HCT116 (cell line): ENCODE results near the gene CYREN. TPM values are rescaled to one million over a fixed set of nuclear protein-coding genes. Genes with fewer than 3 reads are reported as not detected.

ENCODE experiments used
- ATAC-seq: fragments of 200-7000 bp; cut with Tn5 transposase; 2 replicates; pipeline ENCODE4 v1.9.1; 2020; ENCODE audit warnings: mild to moderate bottlenecking, moderate library complexity
- BruUV-seq: library from RNA; stranded (reverse); fragments of 400-500 nt; replicated peaks from 2 replicates; lab custom pipeline; 2021; lab: Mats Ljungman, UMichigan
- CTCF ChIA-PET: fragments of 300-600 bp; sonication (Branson Sonifier 250); formaldehyde crosslinking; loops from one replicate; lab custom pipeline; 2021; ENCODE audit warnings: antibody characterized with exemption; lab: Charles Lee
- POLR2A ChIA-PET: fragments of 300-600, 350-600 bp; sonication (Branson Sonifier 250); formaldehyde crosslinking; loops from one replicate; lab custom pipeline; 2021; ENCODE audit warnings: antibody characterized with exemption; lab: Charles Lee
- RAD21 ChIA-PET, 2 experiments: fragments of 300-600 bp; sonication (Branson Sonifier 250); formaldehyde crosslinking; loops; one replicate each; lab custom pipeline; 2023; ENCODE audit warnings: low total read pairs in 2 of 2; ENCODE audit not compliant: uncharacterized antibody in 2 of 2, unreplicated experiment in 2 of 2, low non-redundant PET in 1 of 2; lab: Charles Lee
- DNase-seq: peaks from one replicate; pipeline ENCODE4 v3.0.0-alpha.2; 2010; ENCODE audit warnings: low read depth, low spot score
- H2AFZ ChIP-seq: fragments of 200-600 bp; shearing (Covaris generic), sonication (generic); 2 replicates; pipeline ENCODE4 v1.6.1; 2017; ENCODE audit warnings: low read depth, mixed run types, mixed read lengths, antibody characterized with exemption, low read length; ENCODE audit not compliant: poor library complexity, severe bottlenecking
- H3K27ac ChIP-seq: 2 replicates; pipeline ENCODE4 v1.5.1; 2012; ENCODE audit warnings: low read depth, low read length
- H3K27me3 ChIP-seq: fragments of 200-600 bp; sonication (generic); 2 replicates; pipeline ENCODE4 v1.6.1; 2016; ENCODE audit warnings: mixed run types, low read length, mixed read lengths; ENCODE audit not compliant: insufficient read depth
- H3K36me3 ChIP-seq, 2 experiments: fragments of 200-500 bp in 1 of 2; fragments of 200-600 bp in 1 of 2; sonication (Bioruptor generic) in 1 of 2; sonication (generic) in 1 of 2; 2 replicates each; pipeline versions ENCODE4 v1.5.1 to v1.6.1; 2014 to 2016; ENCODE audit warnings: low read length in 2 of 2, inconsistent platforms in 1 of 2, mixed read lengths in 1 of 2, mixed run types in 1 of 2; ENCODE audit not compliant: insufficient read depth in 2 of 2, control insufficient read depth in 1 of 2
- H3K4me1 ChIP-seq, 2 experiments: fragments of 200-600 bp in 1 of 2; sonication (generic) in 1 of 2; 2 replicates each; pipeline versions ENCODE4 v1.5.1 to v1.6.1; 2012 to 2017; ENCODE audit warnings: low read length in 2 of 2, inconsistent platforms in 1 of 2, mild to moderate bottlenecking in 1 of 2, mixed read lengths in 1 of 2, mixed run types in 1 of 2, moderate library complexity in 1 of 2; ENCODE audit not compliant: insufficient read depth in 2 of 2, control insufficient read depth in 1 of 2
- H3K4me2 ChIP-seq: fragments of 200-600 bp; sonication (generic); 2 replicates; pipeline ENCODE4 v1.6.1; 2017; ENCODE audit warnings: mixed run types, low read length, mixed read lengths
- H3K4me3 ChIP-seq, 2 experiments: fragments of 200-600 bp in 1 of 2; sonication (generic) in 1 of 2; replicated peaks in 1 of 2; 2 replicates each; pipeline ENCODE4 v1.5.1; 2011 to 2016; ENCODE audit warnings: low read length in 2 of 2, control low read depth in 1 of 2, low read depth in 1 of 2, mild to moderate bottlenecking in 1 of 2, mixed read lengths in 1 of 2, mixed run types in 1 of 2
- H3K79me2 ChIP-seq: fragments of 200-600 bp; sonication (generic); 2 replicates; pipeline ENCODE4 v1.6.1; 2017; ENCODE audit warnings: mild to moderate bottlenecking, mixed run types, low read length, moderate library complexity, mixed read lengths; ENCODE audit not compliant: insufficient read depth
- H3K9ac ChIP-seq: fragments of 200-600 bp; sonication (generic); 2 replicates; pipeline ENCODE4 v1.6.1; 2016; ENCODE audit warnings: low read length, mixed read lengths
- H3K9me2 ChIP-seq: fragments of 200-600 bp; sonication (generic), shearing (Covaris generic); 2 replicates; pipeline ENCODE4 v1.6.1; 2017; ENCODE audit warnings: mixed run types, mild to moderate bottlenecking, moderate library complexity; ENCODE audit not compliant: insufficient read depth
- H3K9me3 ChIP-seq, 2 experiments: fragments of 200-500 bp in 1 of 2; fragments of 200-600 bp in 1 of 2; sonication (Bioruptor generic) in 1 of 2; sonication (generic) in 1 of 2; 2 replicates each; pipeline ENCODE4 v1.6.1; 2014 to 2017; ENCODE audit warnings: low read length in 2 of 2, mixed read lengths in 2 of 2, inconsistent platforms in 1 of 2, low read depth in 1 of 2, mild to moderate bottlenecking in 1 of 2, mixed run types in 1 of 2, moderate library complexity in 1 of 2; ENCODE audit not compliant: control insufficient read depth in 1 of 2, insufficient read depth in 1 of 2
- H4K20me1 ChIP-seq: fragments of 200-600 bp; sonication (generic), shearing (Covaris generic); 2 replicates; pipeline ENCODE4 v1.6.1; 2017; ENCODE audit warnings: mixed run types, mild to moderate bottlenecking, moderate library complexity; ENCODE audit not compliant: insufficient read depth
- CBX3 ChIP-seq: IDR thresholded peaks from 2 replicates; pipeline ENCODE4 v1.6.1; 2012; ENCODE audit warnings: low read depth
- POLR2AphosphoS5 ChIP-seq: IDR thresholded peaks from 2 replicates; pipeline ENCODE4 v1.6.1; 2011; ENCODE audit warnings: mild to moderate bottlenecking, low read depth, low read length, moderate library complexity
- SRF ChIP-seq: IDR thresholded peaks from 2 replicates; pipeline ENCODE4 v1.6.1; 2012; ENCODE audit warnings: low read depth
- YY1 ChIP-seq: IDR thresholded peaks from 2 replicates; pipeline ENCODE4 v1.6.1; 2011; ENCODE audit warnings: low read length, low read depth, moderate library complexity, mild to moderate bottlenecking; ENCODE audit not compliant: insufficient replicate concordance; ENCODE audit errors: extremely low read depth
- intact Hi-C: fragments of 100-400 bp; cut with micrococcal nuclease; formaldehyde crosslinking; loops from 2 replicates; pipeline ENCODE4 v1.10.0; 2022
- total RNA-seq: library from RNA; stranded (reverse); gene quantifications from one replicate; pipeline ENCODE4 v1.2.1, GENCODE V29; 2021; ENCODE audit not compliant: unreplicated experiment

Gene CYREN
- total RNA-seq, 1 experiment from 2014 or later, result 54.5 TPM

GRCh38 chr7:135164357-135165061 lies 6.0 kb downstream of the CYREN start:
- no peak overlapping the region for H2AFZ ChIP-seq
- intact Hi-C loops, result loop anchor here (10.0 kb wide), 2 partner anchors 270 to 470 kb away; no protein-coding TSS in a partner anchor
- peak; percentile 12 for TF ChIP-seq POLR2AphosphoS5
- TF ChIP-seq SRF, result no peak
- no peak overlapping the region for H3K9ac ChIP-seq
- no peaks in the 10 kb centered on the region for H3K9me2 ChIP-seq
- H3K27ac ChIP-seq, result no peak overlapping the region
- peaks cover 3% of the 10 kb centered on the region; the same call in 1 of the 2 replicates for H4K20me1 ChIP-seq
- DNase-seq (no peak), ATAC-seq (no peak)
- peaks cover 21% of the 10 kb centered on the region for H3K79me2 ChIP-seq
- POLR2A ChIA-PET, result interaction anchor here (0.7 kb wide), 1 partner anchor 178 kb away, joined by 3 read pairs; the partner anchor contains the start of gene AGBL3
- no peak overlapping the region for H3K4me3 ChIP-seq
- no peak overlapping the region for H3K4me2 ChIP-seq
- H3K27me3 ChIP-seq, result no peaks in the 10 kb centered on the region
- H3K9me3 ChIP-seq, result no peaks in the 10 kb centered on the region
- RAD21 ChIA-PET, result no interaction called here
- no TSS peak for BruUV-seq
- H3K4me1 ChIP-seq, result peaks cover 16 to 32% of the 10 kb centered on the region in 2 experiments
- H3K36me3 ChIP-seq, result peaks cover 7 to 40% of the 10 kb centered on the region in 2 experiments; a peak in 2 of 4 replicates
- CTCF ChIA-PET, result no interaction called here

GRCh38 chr7:135162382-135163001 lies 8.0 kb downstream of the CYREN start:
- ChIA-PET RAD21 (no interaction called here), CTCF (no interaction called here), POLR2A (no interaction called here)
- intact Hi-C loops, result loop anchor here (10.0 kb wide), 2 partner anchors 268 to 468 kb away; no protein-coding TSS in a partner anchor
- DNase-seq, result no peak
- H3K27ac ChIP-seq, result no peak overlapping the region
- no peak overlapping the region for H3K9ac ChIP-seq
- BruUV-seq, result no TSS peak
- H2AFZ ChIP-seq, result no peak overlapping the region
- ATAC-seq, result no peak
- H3K4me3 ChIP-seq, result no peak overlapping the region
- H3K4me1 ChIP-seq, result peaks cover 18 to 23% of the 10 kb centered on the region in 2 experiments
- H3K79me2 ChIP-seq, result peaks cover 3% of the 10 kb centered on the region; the same call in 1 of the 2 replicates
- H3K9me3 ChIP-seq, result peaks cover 0 to under 1% of the 10 kb centered on the region in 2 experiments; a peak in 1 of 4 replicates
- no peak overlapping the region for H3K4me2 ChIP-seq
- H4K20me1 ChIP-seq, result no peaks in the 10 kb centered on the region
- no peaks in the 10 kb centered on the region for H3K9me2 ChIP-seq
- H3K36me3 ChIP-seq, result peaks cover 5 to 26% of the 10 kb centered on the region in 2 experiments; a peak in 2 of 4 replicates
- TF ChIP-seq CBX3 (0 out of 2 replicates have a peak, but pooled peaks have one; percentile 16), YY1 (no peak)
- H3K27me3 ChIP-seq, result no peaks in the 10 kb centered on the region
